ENCODE data around the gene FMNL1.
"Not testable (repeated sequence)": the region's sequence is repeated elsewhere in the genome, so short reads cannot be mapped to it uniquely, and the experiment has no call there.

The FMNL1 gene

DNA sequence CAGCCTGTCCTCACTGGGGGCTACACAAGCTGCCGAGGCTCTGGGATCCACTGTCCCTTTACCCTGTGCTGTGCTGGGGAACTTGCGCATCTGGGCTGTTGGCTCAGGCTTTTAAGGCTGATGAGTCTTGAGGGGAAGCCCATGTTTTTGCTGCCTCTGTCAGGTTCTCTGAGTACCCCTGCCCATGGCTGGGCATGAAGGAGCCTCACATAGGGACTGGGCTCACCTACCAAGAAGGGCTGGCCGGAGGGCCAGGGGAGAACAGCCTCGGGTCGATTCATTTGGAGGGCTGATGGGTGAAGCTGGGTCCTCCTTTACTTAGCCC is 14.6 kb downstream of the FMNL1 start:
- no peak for DNase-seq

DNA sequence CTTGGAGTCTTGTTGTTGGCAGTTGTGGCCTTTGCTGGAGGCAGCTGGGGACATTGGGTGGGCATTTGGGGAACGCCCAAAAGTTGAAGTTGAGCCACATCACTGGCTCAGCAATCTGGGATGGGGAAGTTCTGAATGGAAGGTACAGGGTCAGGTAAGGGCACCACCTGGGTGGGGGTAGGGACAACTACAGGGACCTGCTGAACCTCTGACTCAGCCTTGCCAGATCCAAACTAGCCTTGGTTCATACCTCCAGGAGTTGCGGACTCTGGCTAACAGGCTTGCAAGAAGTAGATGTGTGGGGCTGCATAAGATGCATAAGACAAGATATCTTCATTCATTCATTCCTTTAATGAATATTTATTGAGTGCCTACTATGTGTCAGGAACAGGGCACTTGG is 16.0 kb downstream of the FMNL1 start:
- no peak for DNase-seq

DNA sequence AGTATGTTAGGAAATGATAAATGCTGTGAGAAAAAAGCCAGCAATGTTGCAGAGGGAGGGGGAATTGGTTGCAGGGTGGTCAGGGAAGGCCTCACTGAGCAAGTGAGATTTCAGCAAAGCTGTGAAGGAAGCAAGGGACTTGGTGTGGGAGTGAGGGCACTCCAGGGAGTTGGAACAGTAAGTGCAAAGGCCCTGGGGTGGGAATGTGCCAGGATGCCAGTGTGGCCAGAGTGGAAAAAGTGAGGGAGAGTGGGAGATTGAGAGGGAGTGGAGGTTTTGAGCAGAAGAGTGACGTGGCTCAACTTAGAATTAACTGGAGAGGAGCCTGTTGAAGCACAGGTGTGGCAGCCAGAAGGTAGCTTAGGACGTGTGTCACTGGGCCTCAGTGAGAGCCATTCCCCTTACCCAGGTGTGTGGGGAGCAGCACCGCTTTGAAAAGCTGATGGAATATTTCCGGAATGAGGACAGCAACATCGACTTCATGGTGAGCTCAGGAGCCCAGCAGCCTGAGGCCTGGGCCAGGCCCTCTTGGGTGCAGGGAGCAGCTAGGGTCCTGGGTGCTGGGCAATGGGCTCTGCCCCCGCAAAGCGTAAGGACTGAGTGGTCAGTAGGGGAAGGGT is 16.6 kb downstream of the FMNL1 start:
- no peak for DNase-seq

DNA sequence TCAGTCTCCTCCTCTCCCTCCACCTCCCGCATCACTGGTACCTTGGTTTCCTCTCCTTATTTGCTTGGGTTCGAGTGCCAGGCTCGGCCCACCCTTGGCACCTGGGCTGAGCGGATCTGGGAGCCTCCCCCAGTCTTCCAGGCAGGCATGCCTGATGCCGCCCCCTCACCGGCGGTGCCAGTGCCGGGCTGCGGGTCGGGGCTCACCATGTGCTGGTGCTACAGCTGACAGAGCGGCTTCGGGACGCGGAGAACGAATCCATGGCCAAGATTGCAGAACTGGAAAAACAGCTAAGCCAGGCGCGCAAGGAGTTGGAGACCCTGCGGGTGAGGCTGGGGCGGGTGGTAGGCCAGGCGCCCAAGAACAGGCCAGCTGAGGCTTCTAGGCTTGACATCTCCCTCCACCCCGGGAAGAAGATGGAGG is 19.2 kb downstream of the FMNL1 start:
- no peak for DNase-seq

DNA sequence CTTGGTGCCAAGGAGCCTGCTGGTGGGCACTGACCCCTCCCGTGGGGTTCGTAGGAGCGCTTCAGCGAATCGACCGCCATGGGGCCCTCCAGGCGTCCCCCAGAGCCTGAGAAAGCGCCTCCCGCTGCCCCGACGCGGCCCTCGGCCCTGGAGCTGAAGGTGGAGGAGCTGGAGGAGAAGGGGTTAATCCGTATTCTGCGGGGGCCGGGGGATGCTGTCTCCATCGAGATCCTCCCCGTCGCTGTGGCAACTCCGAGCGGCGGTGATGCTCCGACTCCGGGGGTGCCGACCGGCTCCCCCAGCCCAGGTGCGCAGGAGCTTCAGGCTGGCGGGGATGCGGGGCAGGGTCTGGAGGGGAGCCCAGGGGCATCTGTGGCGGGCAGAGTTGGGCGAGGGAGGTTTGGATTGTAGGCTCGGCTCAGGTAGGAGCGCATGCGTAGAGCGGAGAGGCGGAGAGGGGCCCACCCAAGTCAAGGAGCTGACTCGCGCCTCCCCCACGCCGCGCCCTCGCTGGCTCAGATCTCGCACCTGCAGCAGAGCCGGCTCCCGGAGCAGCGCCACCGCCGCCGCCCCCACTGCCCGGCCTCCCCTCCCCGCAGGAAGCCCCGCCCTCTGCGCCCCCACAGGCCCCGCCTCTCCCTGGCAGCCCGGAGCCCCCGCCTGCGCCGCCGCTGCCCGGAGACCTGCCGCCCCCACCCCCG is 19.8 kb downstream of the FMNL1 start:
- DNase-seq = no peak

DNA sequence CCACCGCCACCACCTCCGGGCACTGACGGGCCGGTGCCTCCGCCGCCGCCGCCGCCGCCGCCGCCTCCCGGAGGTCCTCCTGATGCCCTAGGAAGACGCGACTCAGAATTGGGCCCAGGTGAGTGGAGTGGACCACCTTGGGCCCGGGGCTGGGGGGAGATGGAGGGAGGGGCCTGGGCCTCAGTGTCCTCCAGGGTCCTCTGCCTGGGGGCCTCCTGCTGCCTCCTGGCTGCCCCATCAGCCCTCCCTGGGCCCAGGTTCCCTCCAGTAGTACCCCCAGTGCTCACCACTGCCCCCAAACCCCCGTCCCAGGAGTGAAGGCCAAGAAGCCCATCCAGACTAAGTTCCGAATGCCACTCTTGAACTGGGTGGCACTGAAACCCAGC is 20.3 kb downstream of the FMNL1 start:
- no peak for DNase-seq

DNA sequence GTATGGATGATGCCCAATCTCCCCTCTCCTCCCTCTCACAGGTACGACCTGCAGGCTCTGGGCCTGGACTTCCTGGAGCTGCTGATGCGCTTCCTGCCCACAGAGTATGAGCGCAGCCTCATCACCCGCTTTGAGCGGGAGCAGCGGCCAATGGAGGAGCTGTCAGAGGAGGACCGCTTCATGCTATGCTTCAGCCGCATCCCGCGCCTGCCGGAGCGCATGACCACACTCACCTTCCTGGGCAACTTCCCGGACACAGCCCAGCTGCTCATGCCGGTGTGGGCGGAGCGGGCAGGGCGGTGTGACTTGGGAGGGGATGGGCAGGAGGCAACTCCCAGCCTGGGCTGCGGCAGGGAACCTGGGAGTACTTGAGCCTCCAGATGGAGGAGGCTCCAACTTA is 22.1 kb downstream of the FMNL1 start:
- no peak for DNase-seq

DNA sequence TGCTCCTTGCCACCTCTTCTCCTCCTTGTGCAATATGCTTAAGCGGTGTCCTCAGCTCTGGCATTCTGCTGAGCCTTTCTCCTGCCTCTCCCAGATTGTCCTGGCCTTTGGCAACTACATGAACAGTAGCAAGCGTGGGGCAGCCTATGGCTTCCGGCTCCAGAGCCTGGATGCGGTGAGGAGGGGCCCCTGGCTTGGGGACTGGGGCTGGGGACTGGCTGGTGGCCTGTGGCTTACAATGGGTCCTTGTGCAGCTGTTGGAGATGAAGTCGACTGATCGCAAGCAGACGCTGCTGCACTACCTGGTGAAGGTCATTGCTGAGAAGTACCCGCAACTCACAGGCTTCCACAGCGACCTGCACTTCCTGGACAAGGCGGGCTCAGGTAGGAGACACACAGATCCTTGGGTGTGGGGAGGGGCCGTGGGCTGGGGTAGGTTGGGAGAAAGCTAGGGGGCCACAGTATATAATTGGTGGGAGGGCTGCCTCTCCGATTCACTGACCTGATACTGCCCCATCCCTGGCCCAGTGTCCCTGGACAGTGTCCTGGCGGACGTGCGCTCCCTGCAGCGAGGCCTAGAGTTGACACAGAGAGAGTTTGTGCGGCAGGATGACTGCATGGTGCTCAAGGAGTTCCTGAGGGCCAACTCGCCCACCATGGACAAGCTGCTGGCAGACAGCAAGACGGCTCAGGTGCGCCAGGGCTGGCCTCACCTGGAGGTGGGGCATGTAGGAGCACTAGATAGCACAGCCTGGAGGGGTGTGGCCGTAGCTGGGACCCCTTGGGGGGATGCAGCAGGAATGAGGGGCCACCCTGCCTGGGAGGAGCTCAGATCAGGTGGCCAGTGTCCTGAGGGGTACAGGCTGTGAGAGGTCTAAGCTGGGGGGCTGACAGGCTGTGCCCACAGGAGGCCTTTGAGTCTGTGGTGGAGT is 23.3 kb downstream of the FMNL1 start:
- DNase-seq = no peak

DNA sequence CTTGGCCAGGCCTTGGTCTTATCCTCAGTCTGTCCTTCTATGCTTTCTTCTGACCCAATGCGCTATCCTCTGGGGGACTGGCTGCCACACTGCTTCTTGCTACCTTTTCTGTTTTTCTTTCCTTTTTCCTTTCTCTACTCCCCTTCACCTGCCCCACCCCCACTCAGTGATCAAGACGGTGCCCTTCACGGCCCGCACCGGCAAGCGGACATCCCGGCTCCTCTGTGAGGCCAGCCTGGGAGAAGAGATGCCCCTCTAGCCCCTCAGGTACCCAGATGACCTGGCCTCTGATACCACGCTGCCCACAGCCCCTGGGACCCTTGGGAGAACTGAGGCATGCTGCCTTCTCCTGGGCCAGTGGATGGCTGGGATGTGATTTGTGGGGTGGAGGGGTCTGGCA is 24.7 kb downstream of the FMNL1 start:
- no peak for DNase-seq

DNA sequence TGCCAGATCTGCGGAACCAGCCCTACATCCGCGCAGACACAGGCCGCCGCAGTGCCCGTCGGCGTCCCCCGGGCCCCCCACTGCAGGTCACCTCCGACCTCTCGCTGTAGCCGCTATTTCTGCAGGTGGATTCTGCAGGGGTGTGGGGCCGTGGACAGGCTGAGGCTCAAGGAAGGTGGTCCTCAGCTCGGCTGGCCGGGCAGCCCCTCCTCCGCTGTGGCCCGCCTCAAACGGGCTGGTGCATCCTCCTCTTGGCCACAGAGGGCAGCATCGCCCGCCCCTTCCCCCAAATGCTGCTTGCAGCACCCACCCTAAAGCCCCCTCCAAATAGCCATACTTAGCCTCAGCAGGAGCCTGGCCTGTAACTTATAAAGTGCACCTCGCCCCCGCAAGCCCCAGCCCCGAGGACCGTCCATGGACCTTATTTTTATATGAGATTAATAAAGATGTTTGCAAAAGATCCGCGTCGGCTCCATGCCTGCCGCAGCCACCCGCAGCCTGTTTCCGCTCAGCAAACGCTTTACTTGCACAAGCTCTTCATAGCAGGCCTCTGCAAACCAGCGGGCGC is 25.3 kb downstream of the FMNL1 start:
- DNase-seq = peak; percentile 74

DNA sequence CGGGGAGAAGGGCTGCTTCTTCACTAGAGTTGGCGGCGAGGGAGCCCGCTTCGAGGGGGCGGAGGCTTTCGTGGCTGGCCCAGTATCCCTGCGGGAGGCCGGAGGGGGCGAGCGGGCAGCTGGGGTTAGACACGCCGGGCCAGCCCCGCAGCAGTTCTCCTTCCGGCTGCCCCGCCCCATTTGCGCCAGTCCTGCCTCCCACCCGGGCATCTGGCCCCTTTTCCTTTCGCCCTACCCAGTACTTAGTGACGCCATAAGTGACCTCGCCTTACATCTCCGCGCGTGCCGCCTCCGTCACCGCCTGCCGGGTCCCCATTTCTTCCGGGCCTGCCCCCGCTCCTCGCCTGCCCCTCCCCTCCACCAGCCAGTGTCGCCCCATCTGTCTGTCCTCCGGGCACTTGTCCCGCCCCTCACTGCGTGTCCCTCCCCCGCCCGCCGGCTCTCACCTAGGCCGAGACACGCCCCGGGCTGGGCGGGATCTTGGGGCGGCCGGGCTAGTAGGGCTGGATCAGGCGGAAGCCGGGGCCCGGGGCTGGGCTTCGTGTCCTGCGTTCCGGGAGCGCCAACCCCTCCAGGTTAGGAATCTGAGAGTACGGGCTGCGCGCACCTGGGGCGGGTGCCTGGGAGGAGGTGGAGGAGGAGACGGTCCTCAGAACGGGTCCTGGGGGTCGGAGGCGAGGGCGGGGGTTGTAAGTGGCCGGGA is 25.9 kb downstream of the FMNL1 start:
- DNase-seq = peak; percentile 99

DNA sequence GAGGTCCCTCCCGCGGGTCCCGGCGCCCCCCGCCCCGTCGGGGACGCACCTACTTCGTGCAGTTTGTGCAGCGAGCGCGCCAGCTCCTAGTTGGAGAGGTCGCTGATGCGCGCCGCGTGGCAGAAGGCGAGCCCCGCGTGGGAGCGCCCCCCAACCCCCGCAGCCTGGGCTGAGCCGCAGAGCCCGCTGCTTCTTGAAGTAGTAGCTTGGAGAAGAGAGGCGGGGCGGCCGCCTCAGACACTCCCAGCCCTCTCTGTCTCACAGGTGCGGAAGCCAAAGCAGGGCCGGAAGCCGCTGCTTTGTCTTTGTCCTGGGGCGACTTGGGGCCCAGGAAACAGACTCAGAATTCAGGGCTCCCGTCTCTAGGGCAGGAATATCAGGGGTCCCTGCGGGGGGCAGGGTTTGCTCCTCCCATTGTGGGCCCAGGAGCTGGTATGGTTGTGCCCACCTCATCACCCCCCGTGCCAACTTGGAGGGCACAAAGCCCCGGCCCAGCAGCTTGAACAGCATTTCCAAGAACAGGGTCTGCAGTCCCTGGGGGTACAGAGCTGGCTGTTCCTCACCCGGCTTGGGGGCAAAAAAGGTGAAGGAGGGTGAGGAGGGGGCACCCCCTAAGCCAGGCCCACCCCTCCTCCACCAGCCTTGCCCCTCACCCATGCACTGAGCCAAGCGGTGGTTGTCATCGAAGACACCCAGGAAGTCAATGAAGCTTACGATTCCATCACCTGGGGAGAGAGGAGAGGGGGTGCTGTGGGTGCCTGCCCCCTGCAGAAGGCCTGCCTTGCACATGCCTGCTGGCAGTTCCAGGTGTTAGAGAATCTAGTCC is 26.7 kb downstream of the FMNL1 start:
- DNase-seq = peak; percentile 90

DNA sequence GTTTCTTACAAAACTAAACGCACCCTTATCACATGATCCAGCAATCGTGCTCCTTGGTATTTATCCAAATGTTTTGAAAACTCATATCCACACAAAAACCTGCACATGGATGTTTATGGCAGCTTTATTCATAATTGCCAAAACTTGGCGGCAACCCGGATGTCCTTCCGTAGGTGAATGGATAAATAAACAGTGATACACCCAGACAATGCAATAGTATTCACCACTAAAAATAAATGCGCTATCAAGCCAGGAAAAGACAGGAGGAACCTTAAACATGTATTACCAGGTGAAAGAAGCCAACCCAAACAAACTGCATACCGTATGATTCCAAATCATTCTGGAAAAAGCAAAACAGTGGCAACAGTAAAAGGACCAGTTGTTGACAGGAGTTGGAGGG is 30.2 kb downstream of the FMNL1 start:
- no peak for DNase-seq

DNA sequence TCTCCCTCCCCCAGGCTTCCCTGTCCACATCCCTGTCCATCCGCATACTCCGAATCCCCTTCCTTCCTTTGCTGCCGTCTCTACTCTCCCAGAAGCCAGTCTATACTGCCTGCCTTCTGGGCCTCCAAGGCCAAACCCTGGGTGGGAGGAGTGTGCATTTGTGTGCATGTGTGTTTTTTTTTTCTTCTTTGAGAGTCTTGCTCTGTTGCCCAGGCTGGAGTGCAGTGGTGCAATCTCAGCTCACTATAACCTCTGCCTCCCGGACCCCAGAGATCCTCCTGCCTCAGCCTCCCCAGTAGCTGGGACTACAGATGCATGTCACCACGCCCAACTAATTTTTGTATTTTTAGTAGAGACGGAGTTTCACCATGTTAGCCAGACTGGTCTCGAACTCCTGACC is 31.6 kb downstream of the FMNL1 start:
- DNase-seq = not testable (repeated sequence)

DNA sequence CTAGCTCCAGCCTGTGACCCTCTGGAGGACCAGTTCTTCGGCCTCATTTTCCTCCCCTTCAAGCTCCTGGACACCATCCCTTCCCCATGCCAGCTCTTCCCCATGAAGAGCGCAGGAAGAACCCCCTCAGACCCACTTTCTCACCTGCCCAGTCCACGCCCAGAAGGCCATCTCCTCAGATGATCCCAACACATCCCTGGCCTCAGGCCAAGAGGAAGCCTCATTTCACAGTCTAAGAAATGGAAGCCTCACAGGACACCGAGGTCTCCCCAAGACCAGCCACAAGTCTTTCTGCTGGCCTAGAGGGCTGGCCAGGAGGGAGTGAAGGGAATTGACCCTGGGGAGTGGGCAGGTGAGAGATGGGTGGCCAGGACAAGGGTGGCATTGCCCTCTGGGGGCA is 32.2 kb downstream of the FMNL1 start:
- DNase-seq = no peak

DNA sequence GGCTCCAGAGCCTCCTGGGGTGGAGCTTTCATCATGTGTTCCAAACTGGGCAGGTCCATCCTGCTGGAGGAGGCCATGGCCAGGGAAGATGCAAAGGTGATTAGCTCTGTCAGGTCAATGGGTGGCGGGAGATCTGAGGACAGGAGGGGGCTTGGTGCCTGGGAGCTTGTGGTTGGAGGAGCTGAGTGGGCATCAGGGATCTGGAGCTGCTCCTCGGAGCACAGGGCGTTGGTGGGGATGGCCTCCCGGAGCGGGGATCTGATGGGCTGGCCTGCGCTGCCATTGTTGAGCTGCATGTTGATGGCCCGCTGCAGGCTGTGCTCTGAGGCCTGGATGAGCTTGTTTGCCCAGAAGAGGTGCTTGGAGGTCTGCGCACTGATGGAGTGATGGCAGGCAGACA is 33.7 kb downstream of the FMNL1 start:
- DNase-seq = no peak

DNA sequence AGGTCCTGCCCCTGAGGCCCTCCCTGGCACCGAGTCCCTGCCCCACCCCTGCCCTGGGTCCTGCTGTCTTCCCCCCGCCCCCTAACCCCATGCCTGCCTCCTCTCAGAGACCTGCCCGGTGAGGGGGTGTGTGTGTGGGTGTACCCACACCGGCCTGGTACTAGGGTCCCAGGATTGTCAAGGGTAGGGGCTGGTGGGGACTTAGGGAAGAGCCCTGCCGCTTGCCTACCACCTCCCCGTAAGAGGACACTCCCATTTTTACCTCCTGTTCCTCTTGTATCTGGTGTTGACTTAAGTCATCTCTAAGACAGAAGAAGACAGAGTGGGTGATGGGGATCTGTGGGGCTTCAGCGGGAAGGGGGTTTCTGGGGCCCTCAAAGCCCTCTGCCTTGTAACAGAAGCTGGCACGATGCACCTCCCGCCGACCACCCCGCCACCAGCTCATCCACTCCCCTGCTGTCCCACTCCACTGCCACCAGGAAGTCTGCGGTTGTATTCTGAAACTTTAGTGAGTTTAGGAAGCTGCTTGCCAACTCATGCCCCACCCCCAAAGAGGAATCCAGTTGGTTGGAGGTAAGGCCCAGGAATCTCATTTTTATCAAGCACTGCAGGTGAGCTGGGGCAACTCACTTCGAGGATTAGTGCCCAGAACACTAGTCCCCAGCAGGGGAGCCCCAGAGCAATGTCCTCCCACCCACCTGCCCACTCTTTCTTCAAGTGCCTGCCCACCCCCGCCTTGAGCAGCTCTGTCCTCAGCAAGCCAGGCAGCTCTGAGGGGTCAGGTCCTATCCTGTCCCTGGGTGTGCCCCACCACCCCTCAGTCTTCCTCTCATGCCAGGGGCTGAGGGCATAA is 34.7 kb downstream of the FMNL1 start:
- DNase-seq = no peak

DNA sequence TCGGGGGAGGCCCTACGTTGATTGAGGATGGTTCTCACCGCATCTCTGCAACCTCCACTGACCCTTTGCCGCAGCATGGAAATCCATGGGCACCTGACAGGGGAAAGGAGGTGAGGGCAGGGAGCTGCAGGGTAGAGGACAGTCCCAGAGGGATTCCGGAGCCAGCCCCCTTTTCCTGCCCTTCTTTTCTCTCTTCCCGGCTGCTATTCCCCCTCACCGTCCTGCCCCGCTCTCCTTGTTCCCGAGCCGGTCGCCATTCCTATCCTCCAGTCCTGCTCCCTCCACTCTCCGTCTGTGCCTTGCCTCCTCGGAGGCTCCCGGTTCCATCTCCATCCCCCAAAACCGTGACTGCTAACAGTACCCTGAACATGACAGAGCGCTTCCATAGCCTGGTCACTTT is 35.4 kb downstream of the FMNL1 start:
- no peak for DNase-seq

DNA sequence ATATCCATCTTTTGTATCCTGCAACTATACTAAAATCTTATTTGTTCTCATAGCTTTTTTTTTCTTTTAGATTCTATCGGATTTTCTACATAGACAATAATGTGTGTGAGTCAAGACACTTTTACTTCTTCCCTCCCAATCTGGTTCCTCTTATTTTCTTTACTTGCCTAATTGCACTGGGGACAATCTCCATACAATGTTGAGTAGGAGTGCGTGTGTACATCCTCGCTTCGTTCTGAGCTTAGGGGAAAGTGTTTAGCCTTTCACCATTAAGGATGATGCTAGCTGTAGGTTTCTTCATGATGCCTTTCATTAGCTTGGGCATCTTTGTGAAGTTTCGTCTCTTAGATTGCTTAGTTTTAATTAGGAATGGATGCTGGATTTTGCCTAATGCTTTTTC is 37.3 kb downstream of the FMNL1 start:
- no peak for DNase-seq

DNA sequence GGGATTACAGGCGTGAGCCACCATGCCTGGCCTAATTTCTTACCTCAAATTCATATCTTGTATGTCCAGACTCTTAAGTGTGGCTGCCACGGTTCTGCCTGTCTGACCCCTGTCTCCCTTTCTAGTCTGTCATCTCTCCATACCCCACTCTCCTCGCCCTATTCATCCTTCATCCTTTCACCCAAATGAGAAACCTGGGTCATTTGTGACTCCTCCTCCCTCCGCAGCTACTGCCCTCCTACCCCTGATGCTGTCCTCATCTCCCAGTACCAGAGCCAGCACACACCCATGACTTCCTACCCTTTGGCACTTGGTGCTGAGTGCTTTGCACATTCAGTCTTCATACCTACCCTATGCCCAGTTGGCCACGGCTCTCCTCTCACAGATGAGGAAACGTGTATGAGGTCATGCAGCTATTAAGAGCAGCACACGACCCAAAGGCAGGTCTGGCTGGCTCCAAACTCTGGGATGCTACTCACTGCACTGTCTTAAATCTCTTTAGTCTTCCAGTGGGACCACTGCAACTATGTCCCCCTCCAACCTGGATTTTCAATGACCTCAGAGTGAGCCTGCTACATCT is 38.6 kb downstream of the FMNL1 start:
- peak; percentile 2 for DNase-seq

Measured in CD4-positive, alpha-beta T cell treated with Interleukin-17A for 4 hours (primary cell).